Measurements from ENCODE around the gene FOXP1. TPM values are rescaled to one million over a fixed set of nuclear protein-coding genes. Genes with fewer than 3 reads are reported as not detected.

Gene FOXP1
- polyA plus RNA-seq, 1 donor (not counting 4 experiments of a cell fraction or from before 2014, with no cell fraction given): 14.6 TPM

DNA sequence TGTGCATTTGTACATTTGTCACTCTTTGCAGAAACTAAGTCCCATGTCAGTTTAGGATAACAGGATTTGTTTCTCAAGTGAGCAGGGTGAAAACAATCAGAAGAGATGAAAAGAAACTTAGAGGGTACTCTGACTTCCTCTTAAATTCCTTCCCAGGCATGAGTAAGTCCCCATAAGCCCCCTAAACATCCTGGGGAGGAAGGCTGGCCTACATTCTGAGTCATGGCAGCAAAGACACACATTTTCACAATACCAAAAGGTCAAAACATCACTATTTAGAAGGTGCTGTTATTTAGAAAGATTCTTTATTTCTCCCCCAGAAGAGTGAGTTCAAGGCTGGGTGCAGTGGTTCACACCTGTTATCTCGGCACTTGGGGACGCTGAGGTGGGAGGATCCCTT is 7.6 kb upstream of the FOXP1 start:
- H3K9ac ChIP-seq (ENCODE audit: control insufficient read depth, extremely low read depth, insufficient read depth, low read length): no peak overlapping the region
- H3K79me2 ChIP-seq (ENCODE audit: control insufficient read depth, insufficient read depth, low read length): no peaks in the 10 kb centered on the region
- H3K4me3 ChIP-seq (ENCODE audit: control insufficient read depth in 2 of 3, extremely low read depth in 1 of 3, insufficient read depth in 2 of 3, low read depth in 1 of 3, low read length in 3 of 3): no peak overlapping the region
- no peak overlapping the region for H3K27ac ChIP-seq (ENCODE audit: control insufficient read depth, insufficient read depth, low read length)
- no peak for DNase-seq (ENCODE audit: low read depth, low spot score)
- no peak overlapping the region for H3K4me2 ChIP-seq (ENCODE audit: control insufficient read depth, extremely low read depth, insufficient read depth, low read depth, low read length)
- no peaks in the 10 kb centered on the region for H3K27me3 ChIP-seq (ENCODE audit: control insufficient read depth, extremely low read depth, insufficient read depth, low read length)
- TF ChIP-seq, protein P1, sequence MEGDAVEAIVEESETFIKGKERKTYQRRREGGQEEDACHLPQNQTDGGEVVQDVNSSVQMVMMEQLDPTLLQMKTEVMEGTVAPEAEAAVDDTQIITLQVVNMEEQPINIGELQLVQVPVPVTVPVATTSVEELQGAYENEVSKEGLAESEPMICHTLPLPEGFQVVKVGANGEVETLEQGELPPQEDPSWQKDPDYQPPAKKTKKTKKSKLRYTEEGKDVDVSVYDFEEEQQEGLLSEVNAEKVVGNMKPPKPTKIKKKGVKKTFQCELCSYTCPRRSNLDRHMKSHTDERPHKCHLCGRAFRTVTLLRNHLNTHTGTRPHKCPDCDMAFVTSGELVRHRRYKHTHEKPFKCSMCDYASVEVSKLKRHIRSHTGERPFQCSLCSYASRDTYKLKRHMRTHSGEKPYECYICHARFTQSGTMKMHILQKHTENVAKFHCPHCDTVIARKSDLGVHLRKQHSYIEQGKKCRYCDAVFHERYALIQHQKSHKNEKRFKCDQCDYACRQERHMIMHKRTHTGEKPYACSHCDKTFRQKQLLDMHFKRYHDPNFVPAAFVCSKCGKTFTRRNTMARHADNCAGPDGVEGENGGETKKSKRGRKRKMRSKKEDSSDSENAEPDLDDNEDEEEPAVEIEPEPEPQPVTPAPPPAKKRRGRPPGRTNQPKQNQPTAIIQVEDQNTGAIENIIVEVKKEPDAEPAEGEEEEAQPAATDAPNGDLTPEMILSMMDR (optimal IDR thresholded peaks at IDR 0.05 in 1 of 3, IDR thresholded peaks at IDR 0.05 in 1 of 3, conservative IDR thresholded peaks at IDR 0.05 in 1 of 3; ENCODE audit: extremely low read depth in 1 of 3, insufficient read depth in 2 of 3, low read length in 3 of 3): no peak
- TF ChIP-seq EZH2 (IDR thresholded peaks at IDR 0.05; ENCODE audit: low read length): no peak
- FAIRE-seq: no peak
- H4K20me1 ChIP-seq (ENCODE audit: control insufficient read depth, extremely low read depth, insufficient read depth, low read length): no peaks in the 10 kb centered on the region
- no peaks in the 10 kb centered on the region for H3K9me1 ChIP-seq (ENCODE audit: control insufficient read depth, extremely low read depth, insufficient read depth, low read length)
- H3K4me1 ChIP-seq (ENCODE audit: control insufficient read depth, extremely low read depth, insufficient read depth, low read length): peaks cover 3% of the 10 kb centered on the region
- H3K36me3 ChIP-seq (ENCODE audit: control insufficient read depth in 2 of 2, extremely low read depth in 1 of 2, insufficient read depth in 2 of 2, low read length in 2 of 2): no peaks in the 10 kb centered on the region
- dilution Hi-C loops (cut with MboI; ENCODE audit: extremely low pct_ligation_motif_present, low sequenced_read_pairs): no loop called here
- H2AFZ ChIP-seq (ENCODE audit: control insufficient read depth, low read length): no peak overlapping the region
- no peaks in the 10 kb centered on the region for H3K9me3 ChIP-seq (ENCODE audit: control insufficient read depth, low read depth, low read length)

DNA sequence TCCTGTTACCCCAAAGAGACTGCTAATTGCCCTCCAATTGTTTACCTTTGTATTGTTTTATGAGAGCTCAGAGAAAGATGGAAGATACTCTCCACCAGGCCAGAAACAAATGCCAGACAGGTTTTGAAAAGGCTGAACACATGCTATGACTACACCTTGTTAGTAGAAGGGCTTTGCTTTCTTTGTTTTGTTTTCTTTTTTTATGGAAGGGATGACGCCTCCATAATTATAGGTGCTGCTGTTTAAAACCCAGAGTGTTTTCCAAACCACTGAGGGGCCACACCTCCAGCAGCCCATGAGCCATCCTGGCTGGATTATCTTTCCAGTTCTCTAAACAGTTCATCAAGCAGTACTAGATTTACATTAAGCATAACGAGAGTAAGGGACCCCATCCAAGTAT is 5.6 kb upstream of the FOXP1 start:
- dilution Hi-C loops (cut with MboI; ENCODE audit: extremely low pct_ligation_motif_present, low sequenced_read_pairs): no loop called here
- Histone ChIP-seq H3K9ac (ENCODE audit: control insufficient read depth, extremely low read depth, insufficient read depth, low read length) (no peak overlapping the region), H3K4me1 (ENCODE audit: control insufficient read depth, extremely low read depth, insufficient read depth, low read length) (peaks cover 6% of the 10 kb centered on the region), H3K9me3 (ENCODE audit: control insufficient read depth, low read depth, low read length) (no peaks in the 10 kb centered on the region), H3K27ac (ENCODE audit: control insufficient read depth, insufficient read depth, low read length) (no peak overlapping the region), H2AFZ (ENCODE audit: control insufficient read depth, low read length) (no peak overlapping the region), H3K9me1 (ENCODE audit: control insufficient read depth, extremely low read depth, insufficient read depth, low read length) (no peaks in the 10 kb centered on the region), H3K4me2 (ENCODE audit: control insufficient read depth, extremely low read depth, insufficient read depth, low read depth, low read length) (no peak overlapping the region), H3K79me2 (ENCODE audit: control insufficient read depth, insufficient read depth, low read length) (no peaks in the 10 kb centered on the region), H3K36me3 (ENCODE audit: control insufficient read depth in 2 of 2, extremely low read depth in 1 of 2, insufficient read depth in 2 of 2, low read length in 2 of 2) (no peaks in the 10 kb centered on the region), H3K27me3 (ENCODE audit: control insufficient read depth, extremely low read depth, insufficient read depth, low read length) (no peaks in the 10 kb centered on the region), H4K20me1 (ENCODE audit: control insufficient read depth, extremely low read depth, insufficient read depth, low read length) (no peaks in the 10 kb centered on the region), H3K4me3 (ENCODE audit: control insufficient read depth in 2 of 3, extremely low read depth in 1 of 3, insufficient read depth in 2 of 3, low read depth in 1 of 3, low read length in 3 of 3) (no peak overlapping the region)
- DNase-seq (ENCODE audit: low read depth, low spot score): no peak
- FAIRE-seq: no peak
- TF ChIP-seq, protein P1 (optimal IDR thresholded peaks at IDR 0.05 in 1 of 3, IDR thresholded peaks at IDR 0.05 in 1 of 3, conservative IDR thresholded peaks at IDR 0.05 in 1 of 3; ENCODE audit: extremely low read depth in 1 of 3, insufficient read depth in 2 of 3, low read length in 3 of 3): no peak
- no peak for TF ChIP-seq EZH2 (IDR thresholded peaks at IDR 0.05; ENCODE audit: low read length)

All from keratinocyte (primary cell).